Fibroblast of mammary gland (primary cell): ENCODE measurements around the gene NSFL1C.
A peak's percentile ranks its signal among the peaks of the same experiment; 100 is the strongest.

ENCODE experiments used
- DNase-seq: peaks from one replicate; pipeline ENCODE4 v3.0.0-alpha.2; 2010; ENCODE audit warnings: low read depth
- H3K4me3 ChIP-seq: 2 replicates; pipeline ENCODE4 v1.5.1; 2011; ENCODE audit warnings: low read depth, mild to moderate bottlenecking, low read length, moderate library complexity; ENCODE audit not compliant: control insufficient read depth
- CTCF ChIP-seq: conservative IDR thresholded peaks from 2 replicates; pipeline ENCODE4 v1.5.1; 2011; ENCODE audit warnings: low read depth, low read length, inconsistent platforms; ENCODE audit not compliant: control insufficient read depth, insufficient read depth

The NSFL1C gene

GRCh38 chr20:1443085-1443484, 23.6 kb downstream of the NSFL1C start:
- DNase-seq = no peak
- no peak overlapping the region for H3K4me3 ChIP-seq
- no peak for TF ChIP-seq CTCF

- H3K4me3 ChIP-seq = no peak overlapping the region
- TF ChIP-seq CTCF = no peak
- DNase-seq = no peak
Measured at GRCh38 chr20:1442304-1442703, 24.3 kb downstream of the NSFL1C start.

GRCh38 chr20:1441133-1441532, 25.5 kb downstream of the NSFL1C start:
- TF ChIP-seq CTCF = no peak
- DNase-seq = no peak
- H3K4me3 ChIP-seq = no peak overlapping the region

GRCh38 chr20:1440024-1440423, 26.6 kb downstream of the NSFL1C start:
- no peak overlapping the region for H3K4me3 ChIP-seq
- peak; percentile 39 for TF ChIP-seq CTCF
- peak; percentile 26 for DNase-seq

GRCh38 chr20:1438361-1438760, 28.3 kb downstream of the NSFL1C start:
- TF ChIP-seq CTCF = no peak
- DNase-seq = no peak
- H3K4me3 ChIP-seq = no peak overlapping the region

- H3K4me3 ChIP-seq = no peak overlapping the region
Measured at GRCh38 chr20:1437235-1437904, 29.3 kb downstream of the NSFL1C start.

More at GRCh38 chr20:1437235-1437904, 29.3 kb downstream of the NSFL1C start:
- TF ChIP-seq CTCF = peak; percentile 95
- DNase-seq = peak; percentile 89
